Measurements from ENCODE around the gene TBC1D22A.

DNA sequence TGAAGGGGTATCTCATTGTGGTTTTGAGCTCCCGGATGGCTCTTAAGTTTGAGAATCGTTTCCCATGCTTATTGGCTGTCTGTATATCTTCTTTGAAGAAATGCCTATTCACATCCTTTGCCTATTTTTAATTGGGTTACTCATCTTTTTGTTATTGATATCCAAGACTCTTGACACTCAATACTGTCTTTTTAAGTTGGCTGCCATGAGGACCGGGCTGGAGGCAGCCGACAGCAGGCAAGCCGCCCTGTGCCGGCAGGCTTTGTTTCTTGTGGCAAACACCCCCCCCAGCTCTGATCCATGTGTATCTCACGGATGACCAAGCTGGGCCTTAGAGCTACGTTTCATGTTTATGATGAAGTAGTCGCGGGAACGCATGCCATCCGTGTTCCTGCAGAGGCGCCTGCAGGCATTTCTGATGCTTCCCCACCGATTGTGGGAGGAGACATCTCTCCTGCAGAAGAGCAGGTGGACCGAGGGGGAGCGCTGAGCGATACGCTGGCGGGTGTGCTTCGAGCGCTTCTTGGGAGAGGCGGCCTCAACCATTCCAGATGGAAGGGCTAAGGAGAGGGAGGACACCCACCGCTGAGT lies 95.8 kb downstream of the TBC1D22A start:
- TF ChIP-seq, protein P1, sequence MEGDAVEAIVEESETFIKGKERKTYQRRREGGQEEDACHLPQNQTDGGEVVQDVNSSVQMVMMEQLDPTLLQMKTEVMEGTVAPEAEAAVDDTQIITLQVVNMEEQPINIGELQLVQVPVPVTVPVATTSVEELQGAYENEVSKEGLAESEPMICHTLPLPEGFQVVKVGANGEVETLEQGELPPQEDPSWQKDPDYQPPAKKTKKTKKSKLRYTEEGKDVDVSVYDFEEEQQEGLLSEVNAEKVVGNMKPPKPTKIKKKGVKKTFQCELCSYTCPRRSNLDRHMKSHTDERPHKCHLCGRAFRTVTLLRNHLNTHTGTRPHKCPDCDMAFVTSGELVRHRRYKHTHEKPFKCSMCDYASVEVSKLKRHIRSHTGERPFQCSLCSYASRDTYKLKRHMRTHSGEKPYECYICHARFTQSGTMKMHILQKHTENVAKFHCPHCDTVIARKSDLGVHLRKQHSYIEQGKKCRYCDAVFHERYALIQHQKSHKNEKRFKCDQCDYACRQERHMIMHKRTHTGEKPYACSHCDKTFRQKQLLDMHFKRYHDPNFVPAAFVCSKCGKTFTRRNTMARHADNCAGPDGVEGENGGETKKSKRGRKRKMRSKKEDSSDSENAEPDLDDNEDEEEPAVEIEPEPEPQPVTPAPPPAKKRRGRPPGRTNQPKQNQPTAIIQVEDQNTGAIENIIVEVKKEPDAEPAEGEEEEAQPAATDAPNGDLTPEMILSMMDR (IDR thresholded peaks at IDR 0.05 in 2 of 3, conservative IDR thresholded peaks at IDR 0.05 in 1 of 3; ENCODE audit: borderline replicate concordance in 1 of 3, insufficient read depth in 1 of 3, low read depth in 2 of 3, low read length in 2 of 3): no peak
- no peak for TF ChIP-seq ZNF274 (IDR thresholded peaks at IDR 0.05; ENCODE audit: low read depth, low read length)
- no peak for TF ChIP-seq EZH2 (IDR thresholded peaks at IDR 0.05)
- TF ChIP-seq YY1 (IDR thresholded peaks at IDR 0.05; ENCODE audit: extremely low read depth, insufficient replicate concordance, low read depth, low read length): no peak
- TF ChIP-seq POLR2A (IDR thresholded peaks at IDR 0.05; ENCODE audit: borderline replicate concordance, extremely low read depth, insufficient read depth, insufficient read length): no peak
- no peak for TF ChIP-seq TCF7L2 (IDR thresholded peaks at IDR 0.05; ENCODE audit: borderline replicate concordance, extremely low read depth, insufficient read depth, insufficient read length)
- TF ChIP-seq EZH2phosphoT487 (IDR thresholded peaks at IDR 0.05; ENCODE audit: borderline replicate concordance): no peak
- no peak for TF ChIP-seq CEBPB (IDR thresholded peaks at IDR 0.05; ENCODE audit: low read depth)
- TF ChIP-seq RAD21 (IDR thresholded peaks at IDR 0.05; ENCODE audit: low read depth): no peak
- TF ChIP-seq, protein P2, sequence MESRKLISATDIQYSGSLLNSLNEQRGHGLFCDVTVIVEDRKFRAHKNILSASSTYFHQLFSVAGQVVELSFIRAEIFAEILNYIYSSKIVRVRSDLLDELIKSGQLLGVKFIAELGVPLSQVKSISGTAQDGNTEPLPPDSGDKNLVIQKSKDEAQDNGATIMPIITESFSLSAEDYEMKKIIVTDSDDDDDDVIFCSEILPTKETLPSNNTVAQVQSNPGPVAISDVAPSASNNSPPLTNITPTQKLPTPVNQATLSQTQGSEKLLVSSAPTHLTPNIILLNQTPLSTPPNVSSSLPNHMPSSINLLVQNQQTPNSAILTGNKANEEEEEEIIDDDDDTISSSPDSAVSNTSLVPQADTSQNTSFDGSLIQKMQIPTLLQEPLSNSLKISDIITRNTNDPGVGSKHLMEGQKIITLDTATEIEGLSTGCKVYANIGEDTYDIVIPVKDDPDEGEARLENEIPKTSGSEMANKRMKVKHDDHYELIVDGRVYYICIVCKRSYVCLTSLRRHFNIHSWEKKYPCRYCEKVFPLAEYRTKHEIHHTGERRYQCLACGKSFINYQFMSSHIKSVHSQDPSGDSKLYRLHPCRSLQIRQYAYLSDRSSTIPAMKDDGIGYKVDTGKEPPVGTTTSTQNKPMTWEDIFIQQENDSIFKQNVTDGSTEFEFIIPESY (IDR thresholded peaks at IDR 0.05; ENCODE audit: extremely low read depth, insufficient replicate concordance, low read length): no peak
- TF ChIP-seq, protein P3, sequence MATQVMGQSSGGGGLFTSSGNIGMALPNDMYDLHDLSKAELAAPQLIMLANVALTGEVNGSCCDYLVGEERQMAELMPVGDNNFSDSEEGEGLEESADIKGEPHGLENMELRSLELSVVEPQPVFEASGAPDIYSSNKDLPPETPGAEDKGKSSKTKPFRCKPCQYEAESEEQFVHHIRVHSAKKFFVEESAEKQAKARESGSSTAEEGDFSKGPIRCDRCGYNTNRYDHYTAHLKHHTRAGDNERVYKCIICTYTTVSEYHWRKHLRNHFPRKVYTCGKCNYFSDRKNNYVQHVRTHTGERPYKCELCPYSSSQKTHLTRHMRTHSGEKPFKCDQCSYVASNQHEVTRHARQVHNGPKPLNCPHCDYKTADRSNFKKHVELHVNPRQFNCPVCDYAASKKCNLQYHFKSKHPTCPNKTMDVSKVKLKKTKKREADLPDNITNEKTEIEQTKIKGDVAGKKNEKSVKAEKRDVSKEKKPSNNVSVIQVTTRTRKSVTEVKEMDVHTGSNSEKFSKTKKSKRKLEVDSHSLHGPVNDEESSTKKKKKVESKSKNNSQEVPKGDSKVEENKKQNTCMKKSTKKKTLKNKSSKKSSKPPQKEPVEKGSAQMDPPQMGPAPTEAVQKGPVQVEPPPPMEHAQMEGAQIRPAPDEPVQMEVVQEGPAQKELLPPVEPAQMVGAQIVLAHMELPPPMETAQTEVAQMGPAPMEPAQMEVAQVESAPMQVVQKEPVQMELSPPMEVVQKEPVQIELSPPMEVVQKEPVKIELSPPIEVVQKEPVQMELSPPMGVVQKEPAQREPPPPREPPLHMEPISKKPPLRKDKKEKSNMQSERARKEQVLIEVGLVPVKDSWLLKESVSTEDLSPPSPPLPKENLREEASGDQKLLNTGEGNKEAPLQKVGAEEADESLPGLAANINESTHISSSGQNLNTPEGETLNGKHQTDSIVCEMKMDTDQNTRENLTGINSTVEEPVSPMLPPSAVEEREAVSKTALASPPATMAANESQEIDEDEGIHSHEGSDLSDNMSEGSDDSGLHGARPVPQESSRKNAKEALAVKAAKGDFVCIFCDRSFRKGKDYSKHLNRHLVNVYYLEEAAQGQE (IDR thresholded peaks at IDR 0.05; ENCODE audit: low read depth): no peak
- TF ChIP-seq, protein P4, sequence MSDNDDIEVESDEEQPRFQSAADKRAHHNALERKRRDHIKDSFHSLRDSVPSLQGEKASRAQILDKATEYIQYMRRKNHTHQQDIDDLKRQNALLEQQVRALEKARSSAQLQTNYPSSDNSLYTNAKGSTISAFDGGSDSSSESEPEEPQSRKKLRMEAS (IDR thresholded peaks at IDR 0.05): no peak
- TF ChIP-seq, protein P5, sequence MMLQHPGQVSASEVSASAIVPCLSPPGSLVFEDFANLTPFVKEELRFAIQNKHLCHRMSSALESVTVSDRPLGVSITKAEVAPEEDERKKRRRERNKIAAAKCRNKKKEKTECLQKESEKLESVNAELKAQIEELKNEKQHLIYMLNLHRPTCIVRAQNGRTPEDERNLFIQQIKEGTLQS (IDR thresholded peaks at IDR 0.05): no peak
